Fibroblast of skin of left quadriceps (primary cell): ENCODE data around the gene RIPOR1.
A peak's percentile ranks its signal among the peaks of the same experiment; 100 is the strongest.

Experiments
- DNase-seq, 2 experiments: peaks; one replicate each; pipeline ENCODE4 v3.0.0-alpha.2; 2013; ENCODE audit warnings: low read depth in 2 of 2

Gene RIPOR1

DNA sequence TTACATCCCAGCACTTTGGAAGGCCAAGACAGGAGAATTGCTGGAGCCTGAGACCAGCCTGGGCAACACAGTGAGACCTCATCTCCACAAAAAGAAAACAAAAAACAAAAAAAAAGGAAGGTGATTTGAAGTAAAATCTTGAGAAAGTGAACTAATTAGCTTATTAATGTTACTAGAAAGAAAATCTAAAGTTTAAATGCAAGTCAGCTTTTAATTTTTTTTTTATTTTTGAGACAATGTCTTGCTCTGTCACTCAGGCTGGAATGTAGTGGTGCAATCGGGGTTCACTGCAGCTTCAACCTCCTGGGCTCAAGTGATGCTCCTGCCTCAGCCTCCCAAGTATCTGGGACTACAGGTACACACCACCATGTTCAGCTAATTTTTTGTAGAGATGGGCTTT lies 30.2 kb downstream of the RIPOR1 start:
- no peak for DNase-seq

DNA sequence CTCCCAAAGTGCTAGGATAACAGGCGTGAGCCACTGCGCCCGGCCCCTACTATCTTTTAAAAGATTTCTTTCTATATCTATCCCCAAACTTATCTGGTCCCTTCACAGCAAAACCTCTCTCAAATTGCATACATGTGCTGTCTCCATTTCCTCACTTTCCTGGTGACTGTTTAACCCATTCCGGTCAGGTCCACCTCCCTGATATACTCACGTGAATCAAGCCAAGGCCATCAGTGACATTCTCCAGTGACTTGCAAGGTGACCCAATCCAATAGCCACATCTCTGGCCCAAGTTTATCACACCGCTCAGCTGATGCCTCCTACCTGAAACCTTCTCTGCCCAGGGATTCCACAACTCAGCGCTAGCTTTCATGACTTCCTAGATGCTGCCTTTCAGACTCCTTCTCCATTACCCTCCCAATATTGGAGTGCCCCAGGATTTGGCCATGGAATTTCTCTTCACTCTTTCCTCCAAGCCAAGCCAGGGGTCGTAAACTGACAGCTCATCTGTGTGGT lies 32.3 kb downstream of the RIPOR1 start:
- DNase-seq = no peak

GRCh38 chr16:67561501-67561823 lies 32.8 kb downstream of the RIPOR1 start:
- DNase-seq = no peak

DNA sequence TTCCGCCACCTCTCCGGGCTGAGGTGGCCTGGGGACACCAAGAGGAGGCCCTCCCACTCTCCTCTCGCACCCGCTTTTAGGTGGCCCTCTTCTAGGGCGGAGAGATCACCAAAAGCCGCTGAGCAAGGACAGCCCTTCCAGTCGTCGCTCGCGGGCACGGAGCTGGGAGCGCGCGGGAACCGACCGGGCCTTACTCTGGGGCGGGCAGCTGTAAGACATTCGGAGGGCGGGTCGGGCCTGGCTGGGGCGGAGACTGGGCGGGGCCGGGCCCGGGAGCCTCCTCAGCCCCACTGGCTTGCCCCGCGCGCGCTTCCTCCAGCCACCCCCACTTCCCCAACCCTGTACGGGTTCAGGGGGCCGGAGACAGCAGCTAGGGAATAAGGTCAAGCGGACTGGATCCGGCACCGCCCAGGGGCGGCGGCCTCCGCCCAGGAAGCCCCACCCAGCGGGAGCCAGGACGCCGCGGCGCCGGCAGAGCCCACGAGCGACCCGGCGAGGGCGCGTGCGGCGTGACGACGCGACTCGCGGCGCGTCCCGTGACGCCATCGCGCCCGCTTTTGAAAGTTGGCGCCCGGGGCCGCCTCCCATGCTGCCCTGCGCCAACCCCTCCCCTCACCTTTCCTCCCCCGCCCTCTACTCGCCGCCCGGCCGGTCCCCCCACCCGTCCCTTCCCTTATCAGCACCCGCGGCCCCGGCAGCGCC lies 33.3 kb downstream of the RIPOR1 start:
- DNase-seq = peak; percentile 91 to 92

GRCh38 chr16:67562526-67562917 lies 33.9 kb downstream of the RIPOR1 start, which contains the start of gene CTCF:
Gene CTCF, plus strand, starts transcription at chr16:67562526. Its CDS starts 48,307 bp downstream, at chr16:67610833.
- peak; percentile 65 to 70 for DNase-seq

DNA sequence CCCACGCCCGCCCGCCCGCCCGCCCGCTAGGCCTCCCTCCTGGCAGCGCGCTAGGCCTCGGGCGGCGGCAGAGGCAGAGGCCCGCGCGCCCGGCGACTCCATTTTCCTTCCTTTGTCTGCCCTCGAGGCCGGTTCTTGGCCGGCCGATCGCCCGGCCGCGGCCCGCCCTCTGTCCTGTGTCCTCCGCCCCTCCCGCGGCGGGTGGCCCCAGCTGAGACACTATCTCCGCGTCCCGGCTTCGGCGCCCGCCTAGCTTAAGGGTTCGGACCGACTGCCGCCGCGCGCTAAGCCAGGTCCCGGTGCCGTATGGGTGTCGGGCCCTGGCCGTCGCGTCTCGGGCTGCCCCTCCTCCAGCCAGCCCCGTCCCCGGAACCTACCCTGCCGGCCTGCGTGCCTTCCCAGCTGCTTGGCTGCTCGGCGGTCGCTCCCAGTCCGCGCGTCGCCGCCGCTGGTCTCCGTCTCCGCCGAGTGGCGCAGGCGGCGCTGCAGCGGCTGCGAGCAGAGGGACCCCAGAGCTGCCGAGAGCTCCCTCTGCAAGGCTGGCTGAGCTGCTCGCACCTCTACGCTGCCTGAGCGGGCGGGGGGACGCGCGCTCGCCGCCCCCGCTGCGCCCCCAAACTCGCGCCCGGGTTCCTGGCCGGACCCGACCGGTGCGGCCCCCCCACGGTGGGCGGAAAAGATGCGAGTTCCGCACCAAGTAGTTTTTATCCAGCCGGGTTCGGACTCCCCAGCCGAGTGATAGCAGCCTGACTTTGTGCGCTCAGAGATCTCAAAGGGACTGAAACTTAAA lies 34.5 kb downstream of the RIPOR1 start:
- DNase-seq = no peak

GRCh38 chr16:67563708-67564468 lies 35.3 kb downstream of the RIPOR1 start:
- DNase-seq = no peak

- no peak for DNase-seq
These were observed 37.0 kb downstream of the RIPOR1 start for GRCh38 chr16:67565470-67566100.

DNA sequence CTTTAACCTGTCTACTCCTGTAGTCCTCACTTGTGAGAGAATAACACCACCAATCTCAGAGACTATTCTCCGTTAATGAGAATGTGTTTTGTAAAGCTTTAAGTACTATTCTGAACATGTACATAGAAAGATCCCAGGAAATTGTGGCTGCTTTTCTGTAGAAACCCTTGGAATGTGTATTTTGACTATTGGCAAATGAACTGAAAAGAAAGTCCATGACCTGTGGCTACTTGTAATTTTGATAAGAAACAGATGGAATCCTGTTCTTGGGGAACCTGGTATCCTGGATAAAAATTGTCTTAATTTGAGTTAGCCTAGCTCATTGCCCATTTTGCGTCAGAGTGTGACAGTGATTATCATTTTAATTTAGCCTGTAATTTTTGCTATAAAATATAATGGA lies 42.8 kb downstream of the RIPOR1 start:
- DNase-seq = no peak

DNA sequence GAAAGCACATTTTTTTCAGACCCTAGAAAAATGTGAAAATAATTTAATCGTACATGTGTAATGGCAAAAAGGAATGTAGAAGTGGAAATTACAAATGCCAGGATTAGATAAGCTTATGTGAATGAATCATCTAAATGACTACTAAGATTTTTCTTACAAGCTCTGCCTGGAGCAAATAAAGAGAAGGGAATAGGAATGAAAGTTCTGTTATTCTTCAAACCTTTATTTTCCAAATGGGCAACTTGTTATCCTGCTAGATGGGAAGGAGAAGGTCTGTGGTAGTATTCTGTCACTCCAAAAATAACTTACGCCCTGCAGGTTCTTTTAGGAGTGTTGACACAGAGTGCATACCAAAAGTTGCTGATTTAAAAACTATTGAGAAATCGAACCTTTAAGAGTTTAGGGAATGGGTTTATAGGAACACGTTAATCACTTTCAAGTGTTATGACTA lies 43.4 kb downstream of the RIPOR1 start:
- DNase-seq = peak in 1 of 2 experiments; percentile 55

DNA sequence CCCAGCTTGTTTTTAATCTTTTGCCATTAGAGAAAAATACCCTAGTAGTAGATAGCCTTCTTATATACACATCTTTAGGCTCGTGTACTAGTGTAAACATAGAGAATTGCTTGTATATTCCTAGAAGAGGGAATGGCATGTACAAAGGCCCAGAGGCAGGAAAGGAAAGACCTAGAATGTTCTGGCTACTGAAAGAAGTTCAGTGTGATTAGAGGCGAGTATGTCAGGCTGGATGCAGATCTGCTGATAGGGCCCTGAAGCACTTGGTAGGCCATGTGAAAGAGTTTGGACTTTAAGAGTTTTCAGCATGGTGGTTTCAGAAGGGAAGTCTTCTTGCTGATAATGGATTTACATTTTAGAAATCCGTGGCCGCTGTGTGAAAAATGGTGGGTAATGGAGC lies 51.1 kb downstream of the RIPOR1 start:
- no peak for DNase-seq

- DNase-seq = no peak
These were observed 51.6 kb downstream of the RIPOR1 start for GRCh38 chr16:67580202-67580601.

- DNase-seq = no peak
These were observed 64.7 kb downstream of the RIPOR1 start for GRCh38 chr16:67593288-67593687.

DNA sequence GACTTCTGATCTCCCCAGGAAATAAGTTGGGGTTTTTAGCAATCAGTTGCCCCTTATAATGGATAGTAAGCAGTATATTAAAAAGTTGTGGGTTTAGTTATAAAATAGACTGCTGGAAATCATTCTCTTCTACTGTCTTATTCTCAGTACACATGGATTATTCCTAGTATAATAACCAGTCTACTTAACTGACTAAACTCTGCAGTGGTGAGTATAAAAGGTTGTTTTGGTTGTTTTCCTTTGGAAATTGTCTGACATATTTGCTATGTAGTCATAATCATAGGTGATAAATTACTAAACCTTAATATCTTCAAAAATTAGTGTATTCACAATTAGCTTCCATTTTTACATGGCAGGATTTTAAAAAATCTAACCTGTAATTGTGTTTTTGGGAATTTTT lies 65.1 kb downstream of the RIPOR1 start:
- no peak for DNase-seq

- DNase-seq = no peak
These were observed 65.8 kb downstream of the RIPOR1 start for GRCh38 chr16:67594256-67594915.

DNA sequence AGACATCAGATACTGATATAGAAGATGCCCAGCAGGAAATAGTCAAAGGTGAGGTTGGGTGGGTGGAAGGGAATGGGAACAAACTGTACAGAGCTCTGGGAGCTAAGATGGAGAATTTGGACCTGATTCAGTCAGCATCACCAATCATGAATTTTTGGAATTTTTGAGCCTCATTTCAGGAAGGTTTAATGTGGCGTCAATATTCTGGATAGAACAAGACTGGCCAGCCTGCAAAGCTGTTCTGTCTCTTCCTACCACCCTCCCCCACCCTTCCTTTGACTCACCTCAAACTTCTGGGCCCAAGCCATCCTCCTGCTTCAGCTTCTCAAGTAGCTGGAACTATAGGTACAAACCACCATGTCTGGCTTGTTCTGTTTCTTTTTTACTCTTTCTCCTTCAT lies 66.3 kb downstream of the RIPOR1 start:
- peak in 1 of 2 experiments; percentile 11 for DNase-seq
